Heart right ventricle (tissue), 16 donors: Measurements from ENCODE around the gene DGCR2. TPM values are rescaled to one million over a fixed set of nuclear protein-coding genes. Genes with fewer than 3 reads are reported as not detected.

Experiments used
- ATAC-seq, 8 donors: fragments of 200-7000 bp; cut with Tn5 transposase; one replicate each; pipeline ENCODE4 v1.9.1; 2020; ENCODE audit warnings: mild to moderate bottlenecking in 8 of 8, moderate library complexity in 8 of 8, moderate number of reproducible peaks in 1 of 8
- DNase-seq, 2 donors: peaks; one replicate each; pipeline ENCODE4 v3.0.0-alpha.2; 2020
- H3K27ac ChIP-seq, 10 donors: fragments of 200-600 bp; sonication (generic) in 2 of 10; one replicate each; pipeline versions ENCODE4 v1.5.0 to v1.8.0; 2020 to 2022; ENCODE audit warnings: mild to moderate bottlenecking in 3 of 10
- H3K27me3 ChIP-seq, 7 donors: fragments of 200-600 bp; one replicate each; pipeline ENCODE4 v1.8.0; 2021 to 2022; ENCODE audit warnings: mild to moderate bottlenecking in 2 of 7
- H3K36me3 ChIP-seq, 9 donors: fragments of 200-600 bp; sonication (generic) in 1 of 9; one replicate each; pipeline versions ENCODE4 v1.5.0 to v1.8.0; 2020 to 2022; ENCODE audit warnings: mild to moderate bottlenecking in 2 of 9
- H3K4me1 ChIP-seq, 9 donors: fragments of 200-600 bp; sonication (generic) in 1 of 9; one replicate each; pipeline versions ENCODE4 v1.5.0 to v1.8.0; 2020 to 2022; ENCODE audit warnings: mild to moderate bottlenecking in 4 of 9
- H3K4me3 ChIP-seq, 10 donors: fragments of 200-600 bp; sonication (generic) in 2 of 10; one replicate each; pipeline versions ENCODE4 v1.5.0 to v1.8.0; 2020 to 2022; ENCODE audit warnings: mild to moderate bottlenecking in 7 of 10, moderate library complexity in 2 of 10
- H3K9me3 ChIP-seq, 11 donors: fragments of 200-600 bp in 10 of 11; sonication (generic) in 2 of 11; one replicate each; pipeline versions ENCODE4 v1.5.0 to v1.8.0; 2013 to 2022; ENCODE audit warnings: mild to moderate bottlenecking in 2 of 11, control low read depth in 1 of 11, moderate library complexity in 1 of 11
- WGBS, 2 donors: extraction: QIAGEN DNeasy Blood & Tissue Kit; methylation state at CpG; one replicate each; pipeline ENCODE4 v1.1.7; 2013; ENCODE audit warnings: inconsistent platforms in 1 of 2; 5-methylcytosine and 5-hydroxymethylcytosine counted together
- intact Hi-C, 10 donors: fragments of 100-400 bp; cut with DNase I; formaldehyde crosslinking; loops; one replicate each; pipeline versions ENCODE4 v1.11.1 to v1.14.2; 2022
- polyA plus RNA-seq, 2 donors: library from polyadenylated mRNA; stranded (reverse); fragments of 200-250 nt; gene quantifications; one replicate each; pipeline ENCODE4 v1.2.3, GENCODE V29; 2013
- total RNA-seq, 10 donors: library from RNA; stranded (reverse); fragmentation: NEBNext Ultra II Directional in 3 of 10; extraction: Animal tissue kit (Norgen Biotek cat#: 25700) in 3 of 10; gene quantifications; one replicate each; pipeline versions ENCODE4 v1.2.1 to v1.2.4, GENCODE V29; 2021 to 2023
- TF ChIP-seq, protein P1 (sequence below), 9 donors: fragments of 200-600 bp; sonication (generic) in 2 of 9; IDR thresholded peaks; one replicate each; pipeline versions ENCODE4 v1.5.0 to v1.8.0; 2021 to 2022; ENCODE audit warnings: antibody characterized with exemption in 9 of 9, mild to moderate bottlenecking in 5 of 9, moderate library complexity in 1 of 9
- donor health status: Arrhythmogenic right ventricular cardiomyopathy.
- donor health status: ischemic (EF 13 %, LVEDD 7.1; RV severe dilation, severe dysfunction).
- donor health status: healthy with polysubstance abuse.
- donor health status: DM: no; HTN: yes; CAD: no.
- donor health status: DM: no; HTN: no; CAD: no.
- donor health status: ischemic (EF 25% LVEDD 6.9; RV normal size, moderate dysfunction).
- donor health status: ischemic (EF 25% LVEDD 5.7; RV mildly dilated, moderate dysfunction).
- donor health status: healthy.
- donor health status: DM: yes; HTN: yes; CAD: no.
- donor health status: Ischemic cardiomyopathy.
- donor health status: ischemic (EF 35%, LVEDD 5.7; RV mildly dilated, moderate dysfunction).
- donor health status: nonischemic (EF 11% LVEDD 7.7; RV severe dilation, severe dysfunction).
- donor health status: DM: yes; HTN: yes; CAD: no.
- donor health status: PGD.
- donor health status: ischemic (EF 29% LVEDD 5.4; RV normal size, mild dysfunction).
- donor health status: nonischemic (EF 23%, LVEDD 6.1; RV moderate dilation, normal function).

Gene DGCR2
- total and polyA plus RNA-seq, 12 donors: 17.0 to 58.0 (median 39.1) TPM

GRCh38 chr22:19130959-19131684, 8.9 kb upstream of the DGCR2 start, which contains the start of gene TSSK2:
Gene TSSK2, plus strand, starts transcription at chr22:19131308. Its CDS starts 92 bp downstream, at chr22:19131400.
- ATAC-seq: no peak
- DNase-seq: peak in 1 of 2 donors; percentile 4
- H3K4me1 ChIP-seq: no peaks in the 10 kb centered on the region
- no peak within 1 kb of the TSS for H3K27ac ChIP-seq
- TF ChIP-seq, protein P1, sequence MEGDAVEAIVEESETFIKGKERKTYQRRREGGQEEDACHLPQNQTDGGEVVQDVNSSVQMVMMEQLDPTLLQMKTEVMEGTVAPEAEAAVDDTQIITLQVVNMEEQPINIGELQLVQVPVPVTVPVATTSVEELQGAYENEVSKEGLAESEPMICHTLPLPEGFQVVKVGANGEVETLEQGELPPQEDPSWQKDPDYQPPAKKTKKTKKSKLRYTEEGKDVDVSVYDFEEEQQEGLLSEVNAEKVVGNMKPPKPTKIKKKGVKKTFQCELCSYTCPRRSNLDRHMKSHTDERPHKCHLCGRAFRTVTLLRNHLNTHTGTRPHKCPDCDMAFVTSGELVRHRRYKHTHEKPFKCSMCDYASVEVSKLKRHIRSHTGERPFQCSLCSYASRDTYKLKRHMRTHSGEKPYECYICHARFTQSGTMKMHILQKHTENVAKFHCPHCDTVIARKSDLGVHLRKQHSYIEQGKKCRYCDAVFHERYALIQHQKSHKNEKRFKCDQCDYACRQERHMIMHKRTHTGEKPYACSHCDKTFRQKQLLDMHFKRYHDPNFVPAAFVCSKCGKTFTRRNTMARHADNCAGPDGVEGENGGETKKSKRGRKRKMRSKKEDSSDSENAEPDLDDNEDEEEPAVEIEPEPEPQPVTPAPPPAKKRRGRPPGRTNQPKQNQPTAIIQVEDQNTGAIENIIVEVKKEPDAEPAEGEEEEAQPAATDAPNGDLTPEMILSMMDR (IDR thresholded peaks at IDR 0.05): no peak
- peaks cover 0 to 45% (median 26%) of the 10 kb centered on the region in 9 donors for H3K36me3 ChIP-seq
- H3K9me3 ChIP-seq: no peaks in the 10 kb centered on the region
- H3K4me3 ChIP-seq: no peak within 1 kb of the TSS
- no peaks in the 10 kb centered on the region for H3K27me3 ChIP-seq
- WGBS, 2 donors: 86 to 89% methylated on average over 27 of the region's 27 CpGs
- intact Hi-C loops: no loop called here

DNA sequence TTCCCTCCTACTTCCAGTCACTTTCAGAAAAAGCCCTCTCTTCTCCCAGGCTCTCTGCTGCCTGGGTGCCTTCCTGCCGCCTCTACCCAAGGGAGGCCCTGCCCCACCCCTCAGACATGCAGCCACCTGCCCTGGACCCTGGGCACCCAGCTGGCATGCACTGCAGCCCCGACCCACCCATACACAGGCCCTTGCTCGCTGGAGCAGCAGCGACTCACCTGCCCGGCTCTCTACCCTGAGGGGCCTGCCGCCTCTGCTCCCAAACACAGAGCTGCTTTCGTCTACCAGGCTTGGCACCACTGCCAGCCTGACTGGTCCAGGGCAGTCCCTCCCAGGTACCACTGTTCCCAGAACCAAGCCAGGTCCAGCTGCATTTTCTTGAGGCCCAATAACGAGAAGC, 7.7 kb upstream of the DGCR2 start:
- intact Hi-C loops: no loop called here

DNA sequence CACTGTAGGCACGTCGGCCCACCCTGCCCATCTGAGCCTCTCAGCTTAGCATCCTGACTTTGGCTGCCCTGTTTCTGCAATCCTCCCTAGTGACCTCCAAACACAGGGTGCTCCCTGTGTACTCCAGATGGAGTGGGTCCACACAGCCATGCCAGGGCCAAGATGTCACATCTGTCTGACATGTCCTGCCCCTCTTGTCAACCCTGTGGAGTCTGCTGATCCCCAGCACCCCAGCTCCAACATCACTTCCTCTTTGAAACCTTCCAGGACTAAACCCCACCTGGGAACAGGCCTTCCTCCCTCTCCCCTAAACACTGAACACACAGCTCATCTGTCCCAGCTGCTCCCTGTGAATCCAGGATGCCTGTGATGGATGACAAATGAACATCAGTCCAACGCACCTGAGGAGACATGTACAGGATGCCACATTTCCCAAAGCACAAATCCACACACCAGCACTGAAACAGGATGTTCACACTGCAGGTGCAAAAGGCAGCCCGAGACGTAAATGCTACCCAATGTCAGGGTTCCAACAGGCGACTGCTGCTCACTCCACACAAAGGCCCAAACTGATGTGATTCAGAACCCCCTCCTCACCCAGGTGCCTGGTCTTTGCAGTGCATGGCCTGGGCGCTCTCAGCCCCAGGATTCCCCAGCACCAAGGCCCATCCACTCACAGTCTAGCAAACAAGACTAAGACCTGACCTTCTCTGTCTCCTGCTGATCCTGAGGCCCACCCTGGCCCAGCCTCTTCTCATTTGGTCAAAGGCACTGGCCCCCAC, 6.9 kb upstream of the DGCR2 start:
- peaks cover 0 to 26% (median 8%) of the 10 kb centered on the region in 9 donors for H3K36me3 ChIP-seq
- DNase-seq: peak in 1 of 2 donors; percentile 7
- intact Hi-C loops: no loop called here

More for the DNA sequence above, 7.7 kb upstream of the DGCR2 start:
- Histone ChIP-seq H3K9me3 (no peaks in the 10 kb centered on the region), H3K27me3 (no peaks in the 10 kb centered on the region), H3K36me3 (peaks cover 0 to 33% (median 15%) of the 10 kb centered on the region in 9 donors), H3K27ac (no peak overlapping the region), H3K4me1 (no peaks in the 10 kb centered on the region), H3K4me3 (no peak overlapping the region)
- TF ChIP-seq, protein P1 (IDR thresholded peaks at IDR 0.05): no peak
- ATAC-seq (no peak), DNase-seq (peak in 1 of 2 donors; percentile 4)
- WGBS, 2 donors: 81 to 86% methylated on average over 8 of the region's 8 CpGs

GRCh38 chr22:19128009-19128401, 5.8 kb upstream of the DGCR2 start:
- H3K27ac ChIP-seq: no peak overlapping the region
- 86 to 92% methylated on average over 7 of the region's 7 CpGs for WGBS, 2 donors
- H3K36me3 ChIP-seq: peaks cover 0 to 14% (median 0%) of the 10 kb centered on the region in 9 donors
- no peaks in the 10 kb centered on the region for H3K27me3 ChIP-seq
- peaks cover under 1 to 3% (median 2%) of the 10 kb centered on the region in 9 donors for H3K4me1 ChIP-seq
- intact Hi-C loops: no loop called here
- no peak overlapping the region for H3K4me3 ChIP-seq
- TF ChIP-seq, protein P1 (IDR thresholded peaks at IDR 0.05): no peak
- H3K9me3 ChIP-seq: no peaks in the 10 kb centered on the region
- ATAC-seq (no peak), DNase-seq (peak in 1 of 2 donors; percentile 1)

More for the DNA sequence above, 6.9 kb upstream of the DGCR2 start:
- H3K4me1 ChIP-seq: no peaks in the 10 kb centered on the region
- H3K4me3 ChIP-seq: no peak overlapping the region
- ATAC-seq: no peak
- no peak overlapping the region for H3K27ac ChIP-seq
- TF ChIP-seq, protein P1 (IDR thresholded peaks at IDR 0.05): no peak
- 84 to 91% methylated on average over 7 of the region's 7 CpGs for WGBS, 2 donors
- no peaks in the 10 kb centered on the region for H3K9me3 ChIP-seq
- no peaks in the 10 kb centered on the region for H3K27me3 ChIP-seq
